Activated naive CD8-positive, alpha-beta T cell (primary cell): ENCODE data around the gene TP53AIP1.

ENCODE experiments used
- H3K27ac Mint-ChIP-seq: one replicate; pipeline ENCODE4 v1.8.0; 2021; ENCODE audit warnings: mixed read lengths
- H3K27me3 Mint-ChIP-seq: one replicate; pipeline ENCODE4 v1.8.0; 2021; ENCODE audit warnings: mixed read lengths
- H3K36me3 Mint-ChIP-seq: one replicate; pipeline ENCODE4 v1.8.0; 2021; ENCODE audit warnings: mixed read lengths
- H3K4me1 Mint-ChIP-seq: one replicate; pipeline ENCODE4 v1.8.0; 2021; ENCODE audit warnings: low read depth, mixed read lengths
- H3K4me3 Mint-ChIP-seq: one replicate; pipeline ENCODE4 v1.8.0; 2021; ENCODE audit warnings: mild to moderate bottlenecking, mixed read lengths
- H3K9me3 Mint-ChIP-seq: one replicate; pipeline ENCODE4 v1.8.0; 2021; ENCODE audit warnings: low read depth, mixed read lengths

TP53AIP1 gene

GRCh38 chr11:128900468-128900867, 42.2 kb downstream of the TP53AIP1 start:
- Mint-ChIP-seq H3K36me3 (no peaks in the 10 kb centered on the region), H3K9me3 (no peaks in the 10 kb centered on the region), H3K27ac (no peak overlapping the region), H3K27me3 (peaks cover 5% of the 10 kb centered on the region), H3K4me3 (no peak overlapping the region), H3K4me1 (peaks cover 11% of the 10 kb centered on the region)

- Mint-ChIP-seq H3K36me3 (no peaks in the 10 kb centered on the region), H3K27me3 (peaks cover 2% of the 10 kb centered on the region), H3K27ac (no peak overlapping the region), H3K9me3 (no peaks in the 10 kb centered on the region), H3K4me1 (no peaks in the 10 kb centered on the region), H3K4me3 (no peak overlapping the region)
Measured at GRCh38 chr11:128898580-128899344, 43.9 kb downstream of the TP53AIP1 start.

GRCh38 chr11:128897826-128898225, 44.8 kb downstream of the TP53AIP1 start:
- Mint-ChIP-seq H3K27ac (no peak overlapping the region), H3K27me3 (peaks cover 5% of the 10 kb centered on the region), H3K4me1 (no peaks in the 10 kb centered on the region), H3K36me3 (no peaks in the 10 kb centered on the region), H3K9me3 (no peaks in the 10 kb centered on the region), H3K4me3 (no peak overlapping the region)

- Mint-ChIP-seq H3K4me3 (no peak overlapping the region), H3K4me1 (peaks cover 6% of the 10 kb centered on the region), H3K27me3 (peaks cover 14% of the 10 kb centered on the region), H3K36me3 (no peaks in the 10 kb centered on the region), H3K9me3 (no peaks in the 10 kb centered on the region), H3K27ac (no peak overlapping the region)
Measured at GRCh38 chr11:128896356-128896755, 46.3 kb downstream of the TP53AIP1 start.

GRCh38 chr11:128895526-128895925, 47.1 kb downstream of the TP53AIP1 start:
- Mint-ChIP-seq H3K9me3 (no peaks in the 10 kb centered on the region), H3K4me1 (peaks cover 10% of the 10 kb centered on the region), H3K36me3 (no peaks in the 10 kb centered on the region), H3K27ac (no peak overlapping the region), H3K27me3 (peaks cover 16% of the 10 kb centered on the region), H3K4me3 (no peak overlapping the region)

- H3K27ac Mint-ChIP-seq: no peak overlapping the region
- no peak overlapping the region for H3K4me3 Mint-ChIP-seq
- no peaks in the 10 kb centered on the region for H3K36me3 Mint-ChIP-seq
- no peaks in the 10 kb centered on the region for H3K9me3 Mint-ChIP-seq
- H3K4me1 Mint-ChIP-seq: peaks cover 10% of the 10 kb centered on the region
- peaks cover 16% of the 10 kb centered on the region for H3K27me3 Mint-ChIP-seq
Measured at GRCh38 chr11:128894685-128895084, 48.0 kb downstream of the TP53AIP1 start.

GRCh38 chr11:128894286-128894681, 48.4 kb downstream of the TP53AIP1 start:
- no peaks in the 10 kb centered on the region for H3K9me3 Mint-ChIP-seq
- no peaks in the 10 kb centered on the region for H3K36me3 Mint-ChIP-seq
- peaks cover 19% of the 10 kb centered on the region for H3K27me3 Mint-ChIP-seq
- H3K4me1 Mint-ChIP-seq: peaks cover 10% of the 10 kb centered on the region
- no peak overlapping the region for H3K27ac Mint-ChIP-seq
- H3K4me3 Mint-ChIP-seq: no peak overlapping the region

GRCh38 chr11:128893578-128894285, 48.9 kb downstream of the TP53AIP1 start:
- H3K27me3 Mint-ChIP-seq: peaks cover 22% of the 10 kb centered on the region
- H3K9me3 Mint-ChIP-seq: no peaks in the 10 kb centered on the region
- H3K4me3 Mint-ChIP-seq: no peak overlapping the region
- H3K4me1 Mint-ChIP-seq: peaks cover 10% of the 10 kb centered on the region
- no peak overlapping the region for H3K27ac Mint-ChIP-seq
- no peaks in the 10 kb centered on the region for H3K36me3 Mint-ChIP-seq

- Mint-ChIP-seq H3K27ac (no peak overlapping the region), H3K4me3 (peak overlapping the region; percentile 4), H3K27me3 (peaks cover 28% of the 10 kb centered on the region), H3K36me3 (no peaks in the 10 kb centered on the region), H3K4me1 (peaks cover 10% of the 10 kb centered on the region), H3K9me3 (no peaks in the 10 kb centered on the region)
Measured at GRCh38 chr11:128892866-128893565, 49.7 kb downstream of the TP53AIP1 start.

- no peak overlapping the region for H3K27ac Mint-ChIP-seq
- H3K9me3 Mint-ChIP-seq: no peaks in the 10 kb centered on the region
- H3K4me1 Mint-ChIP-seq: peaks cover 10% of the 10 kb centered on the region
- peaks cover 29% of the 10 kb centered on the region for H3K27me3 Mint-ChIP-seq
- peak overlapping the region; percentile 67 for H3K4me3 Mint-ChIP-seq
- H3K36me3 Mint-ChIP-seq: no peaks in the 10 kb centered on the region
Measured at GRCh38 chr11:128891913-128892398, 50.7 kb downstream of the TP53AIP1 start.

GRCh38 chr11:128890543-128891368, 51.9 kb downstream of the TP53AIP1 start, which contains the start of gene KCNJ5:
TSS of gene KCNJ5 (plus strand) at chr11:128891356. CDS start at chr11:128911274, 19,918 bp downstream.
- Mint-ChIP-seq H3K27me3 (peaks cover 30% of the 10 kb centered on the region), H3K36me3 (no peaks in the 10 kb centered on the region), H3K27ac (no peak within 1 kb of the TSS), H3K9me3 (no peaks in the 10 kb centered on the region), H3K4me1 (peaks cover 10% of the 10 kb centered on the region), H3K4me3 (peak within 1 kb of the TSS; percentile 85)

- H3K27me3 Mint-ChIP-seq: peaks cover 33% of the 10 kb centered on the region
- no peak overlapping the region for H3K27ac Mint-ChIP-seq
- H3K4me3 Mint-ChIP-seq: no peak overlapping the region
- H3K36me3 Mint-ChIP-seq: no peaks in the 10 kb centered on the region
- H3K4me1 Mint-ChIP-seq: peaks cover 10% of the 10 kb centered on the region
- no peaks in the 10 kb centered on the region for H3K9me3 Mint-ChIP-seq
Measured at GRCh38 chr11:128890216-128890542, 52.5 kb downstream of the TP53AIP1 start.

GRCh38 chr11:128889657-128890213, 52.9 kb downstream of the TP53AIP1 start:
- Mint-ChIP-seq H3K36me3 (no peaks in the 10 kb centered on the region), H3K27ac (no peak overlapping the region), H3K4me1 (peaks cover 10% of the 10 kb centered on the region), H3K27me3 (peaks cover 36% of the 10 kb centered on the region), H3K9me3 (no peaks in the 10 kb centered on the region), H3K4me3 (no peak overlapping the region)
